PC-9 (cell line): ENCODE results near the gene TTC24. TPM values are rescaled to one million over a fixed set of nuclear protein-coding genes. Genes with fewer than 3 reads are reported as not detected.

Experiments used
- BruUV-seq: library from RNA; stranded (reverse); fragments of 400-500 nt; replicated peaks from 2 replicates; lab custom pipeline; 2021; lab: Mats Ljungman, UMichigan
- CTCF ChIA-PET: fragments of 300-600 bp; sonication (Branson Sonifier 250); formaldehyde crosslinking; loops from one replicate; lab custom pipeline; 2022; ENCODE audit warnings: antibody characterized with exemption; lab: Charles Lee
- POLR2A ChIA-PET: fragments of 300-600 bp; sonication (Branson Sonifier 250); formaldehyde crosslinking; loops from one replicate; lab custom pipeline; 2022; ENCODE audit warnings: antibody characterized with exemption; ENCODE audit not compliant: unreplicated experiment; lab: Charles Lee
- DNase-seq, 2 experiments: peaks; one replicate each; pipeline versions ENCODE4 v3.0.0 to v3.0.0-alpha.2; 2015 to 2022; ENCODE audit warnings: mixed read lengths in 1 of 2
- H2AFZ ChIP-seq: fragments of 200-600 bp; sonication (generic); 2 replicates; pipeline ENCODE4 v1.8.1; 2017; ENCODE audit warnings: antibody characterized with exemption
- H3F3A ChIP-seq: fragments of 200-600 bp; sonication (generic); 2 replicates; pipeline ENCODE4 v1.8.1; 2017; ENCODE audit warnings: antibody characterized with exemption, mild to moderate bottlenecking, low read depth; ENCODE audit not compliant: insufficient read depth
- H3K27ac ChIP-seq: fragments of 200-600 bp; sonication (generic); 2 replicates; pipeline ENCODE4 v1.6.1; 2016; ENCODE audit warnings: mixed run types
- H3K27me3 ChIP-seq: fragments of 200-600 bp; sonication (generic); 2 replicates; pipeline ENCODE4 v1.6.1; 2016; ENCODE audit warnings: low read depth, mixed run types; ENCODE audit not compliant: insufficient read depth
- H3K36me3 ChIP-seq: fragments of 200-600 bp; sonication (generic); 2 replicates; pipeline ENCODE4 v1.6.1; 2016; ENCODE audit warnings: low read depth, mixed run types
- H3K4me1 ChIP-seq: fragments of 200-600 bp; sonication (generic); replicated peaks from 2 replicates; pipeline ENCODE4 v1.6.1; 2016; ENCODE audit warnings: mixed run types; ENCODE audit not compliant: insufficient read depth
- H3K4me2 ChIP-seq: fragments of 200-600 bp; sonication (generic); 2 replicates; pipeline ENCODE4 v1.6.1; 2017; ENCODE audit warnings: mixed run types
- H3K4me3 ChIP-seq: fragments of 200-600 bp; sonication (generic); 2 replicates; pipeline ENCODE4 v1.6.1; 2016; ENCODE audit warnings: mixed run types
- H3K79me2 ChIP-seq: fragments of 200-600 bp; sonication (generic); 2 replicates; pipeline ENCODE4 v1.6.1; 2017; ENCODE audit warnings: low read depth, mixed run types
- H3K9me2 ChIP-seq: fragments of 200-600 bp; sonication (generic); 2 replicates; pipeline ENCODE4 v1.8.1; 2017; ENCODE audit warnings: mild to moderate bottlenecking; ENCODE audit not compliant: insufficient read depth
- H3K9me3 ChIP-seq: fragments of 200-600 bp; sonication (generic); 2 replicates; pipeline ENCODE4 v1.8.1; 2016; ENCODE audit warnings: low read depth; ENCODE audit not compliant: insufficient read depth
- H4K20me1 ChIP-seq: fragments of 200-600 bp; sonication (generic); 2 replicates; pipeline ENCODE4 v1.8.1; 2017; ENCODE audit not compliant: insufficient read depth
- CTCF ChIP-seq: fragments of 200-600 bp; sonication (generic); conservative IDR thresholded peaks from 2 replicates; pipeline ENCODE4 v1.6.1; 2017; ENCODE audit warnings: mixed run types, antibody characterized with exemption, mild to moderate bottlenecking, moderate library complexity
- EZH2 ChIP-seq: fragments of 200-600 bp; sonication (generic); IDR thresholded peaks from 2 replicates; pipeline ENCODE4 v1.8.0; 2017; ENCODE audit warnings: antibody characterized with exemption, low read depth
- intact Hi-C: fragments of 100-400 bp; cut with micrococcal nuclease; formaldehyde crosslinking; loops from one replicate; pipeline ENCODE4 v1.10.0; 2022; ENCODE audit not compliant: unreplicated experiment
- total RNA-seq: library from RNA; stranded (reverse); gene quantifications from 2 replicates; pipeline ENCODE4 v1.2.3, GENCODE V29; 2021

TTC24 gene
- total RNA-seq, 1 experiment from 2014 or later, result not detected

GRCh38 chr1:156625436-156626078 is 46.0 kb downstream of the TTC24 start:
- Histone ChIP-seq H3K27ac (no peak overlapping the region), H3K27me3 (peaks cover 13% of the 10 kb centered on the region; the same call in 1 of the 2 replicates), H3K36me3 (no peaks in the 10 kb centered on the region), H3K79me2 (no peaks in the 10 kb centered on the region), H3K9me3 (no peaks in the 10 kb centered on the region), H3K9me2 (no peaks in the 10 kb centered on the region), H4K20me1 (no peaks in the 10 kb centered on the region), H3K4me1 (peaks cover 26% of the 10 kb centered on the region), H3K4me3 (no peak overlapping the region), H3K4me2 (0 out of 2 replicates have a peak overlapping the region, but pooled peaks have one; percentile 15), H3F3A (peaks cover 21% of the 10 kb centered on the region), H2AFZ (no peak overlapping the region)
- ChIA-PET POLR2A (interaction anchor here (0.5 kb wide), 1 partner anchor 73 kb away, joined by 6 read pairs; no protein-coding TSS in a partner anchor), CTCF (interaction anchor here (0.5 to 1.5 kb wide), 3 partner anchors 54 to 234 kb away, joined by 3 to 4 read pairs (median 4); no protein-coding TSS in a partner anchor)
- intact Hi-C loops, result loop anchor here (2.0 to 10.0 kb wide), 3 partner anchors 233 to 299 kb away; partner anchors contain the start of genes INSRR and LRRC71
- no peak for TF ChIP-seq EZH2
- TF ChIP-seq CTCF, result peak; percentile 92
- BruUV-seq, result no TSS peak
- DNase-seq, result peak in 1 of 2 experiments; percentile 32

GRCh38 chr1:156626079-156626438 is 46.5 kb downstream of the TTC24 start:
- H3K4me2 ChIP-seq, result 0 out of 2 replicates have a peak overlapping the region, but pooled peaks have one; percentile 15
- TF ChIP-seq CTCF, result no peak; the same call in 1 of the 2 replicates
- TF ChIP-seq EZH2, result no peak

GRCh38 chr1:156627313-156627880 is 47.9 kb downstream of the TTC24 start:
- DNase-seq, result peak; percentile 65 to 66
- H3F3A ChIP-seq, result peaks cover 20% of the 10 kb centered on the region
- no peaks in the 10 kb centered on the region for H3K9me3 ChIP-seq
- H3K4me3 ChIP-seq, result no peak overlapping the region
- ChIA-PET POLR2A (no interaction called here), CTCF (interaction anchor here (0.5 to 1.6 kb wide), 17 partner anchors 11 to 442 kb away, joined by 3 to 11 read pairs (median 5); partner anchors contain the start of gene NES)
- intact Hi-C loops, result loop anchor here (1.0 to 10.0 kb wide), 6 partner anchors 33 to 297 kb away; partner anchors contain the start of genes INSRR and LRRC71
- no peaks in the 10 kb centered on the region for H4K20me1 ChIP-seq
- peaks cover 8% of the 10 kb centered on the region; the same call in 1 of the 2 replicates for H3K27me3 ChIP-seq
- H3K4me2 ChIP-seq, result no peak overlapping the region
- no peaks in the 10 kb centered on the region for H3K9me2 ChIP-seq
- H3K27ac ChIP-seq, result no peak overlapping the region
- no peaks in the 10 kb centered on the region for H3K79me2 ChIP-seq
- no peaks in the 10 kb centered on the region for H3K36me3 ChIP-seq
- TF ChIP-seq EZH2 (no peak), CTCF (peak; percentile 84)
- H3K4me1 ChIP-seq, result peaks cover 22% of the 10 kb centered on the region
- BruUV-seq, result no TSS peak
- no peak overlapping the region for H2AFZ ChIP-seq

More at GRCh38 chr1:156626079-156626438, 46.5 kb downstream of the TTC24 start:
- CTCF ChIA-PET, result interaction anchor here (0.5 to 1.6 kb wide), 7 partner anchors 12 to 234 kb away, joined by 3 to 7 read pairs (median 4); no protein-coding TSS in a partner anchor
- H3K79me2 ChIP-seq, result no peaks in the 10 kb centered on the region
- no TSS peak for BruUV-seq
- H3K27ac ChIP-seq, result no peak overlapping the region
- POLR2A ChIA-PET, result interaction anchor here (0.5 kb wide), 1 partner anchor 55 kb away, joined by 3 read pairs; no protein-coding TSS in a partner anchor
- H3K9me2 ChIP-seq, result no peaks in the 10 kb centered on the region
- peaks cover 24% of the 10 kb centered on the region for H3F3A ChIP-seq
- intact Hi-C loops, result loop anchor here (2.0 to 10.0 kb wide), 3 partner anchors 233 to 299 kb away; partner anchors contain the start of genes INSRR and LRRC71
- no peaks in the 10 kb centered on the region for H3K36me3 ChIP-seq
- H4K20me1 ChIP-seq, result no peaks in the 10 kb centered on the region
- no peaks in the 10 kb centered on the region for H3K9me3 ChIP-seq
- peaks cover 8% of the 10 kb centered on the region; the same call in 1 of the 2 replicates for H3K27me3 ChIP-seq
- DNase-seq, result peak in 1 of 2 experiments; percentile 39
- H3K4me1 ChIP-seq, result peaks cover 26% of the 10 kb centered on the region
- H2AFZ ChIP-seq, result no peak overlapping the region
- H3K4me3 ChIP-seq, result no peak overlapping the region
